Vagina (tissue), 2 donors: Measurements from ENCODE around the gene AP2B1. TPM values are rescaled to one million over a fixed set of nuclear protein-coding genes. Genes with fewer than 3 reads are reported as not detected.

Experiments
- DNase-seq, 2 donors: peaks; one replicate each; pipeline ENCODE4 v3.0.0-alpha.2; 2017; ENCODE audit errors: extremely low spot score in 2 of 2
- H3K27ac ChIP-seq: fragments of 200-600 bp; sonication (generic); one replicate; pipeline ENCODE4 v1.5.1; 2019
- H3K27me3 ChIP-seq: fragments of 200-600 bp; sonication (generic); one replicate; pipeline ENCODE4 v1.5.1; 2019
- H3K36me3 ChIP-seq, 2 donors: fragments of 200-600 bp; sonication (generic); one replicate each; pipeline ENCODE4 v1.5.1; 2017 to 2019
- H3K4me1 ChIP-seq: fragments of 200-600 bp; sonication (generic); one replicate; pipeline ENCODE4 v1.5.1; 2019
- H3K4me3 ChIP-seq, 2 donors: fragments of 200-600 bp; sonication (generic); 1 replicate in 1 of 2; 2 replicates in 1 of 2; pipeline ENCODE4 v1.5.1; 2016 to 2019
- H3K9me3 ChIP-seq: fragments of 200-600 bp; sonication (generic); one replicate; pipeline ENCODE4 v1.5.1; 2019
- CTCF ChIP-seq, 3 experiments: fragments of 450-650 bp in 2 of 3; fragments of 200-600 bp in 1 of 3; sonication (generic) in 1 of 3; IDR thresholded peaks; one replicate each; pipeline ENCODE4 v1.5.1; 2017 to 2019; ENCODE audit warnings: antibody characterized with exemption in 3 of 3, mild to moderate bottlenecking in 2 of 3, moderate library complexity in 2 of 3
- POLR2A ChIP-seq, 2 donors: fragments of 450-650 bp; IDR thresholded peaks; one replicate each; pipeline ENCODE4 v1.6.1; 2017; ENCODE audit warnings: antibody characterized with exemption in 2 of 2, mild to moderate bottlenecking in 2 of 2, moderate library complexity in 2 of 2
- POLR2AphosphoS5 ChIP-seq, 2 donors: sonication (generic); formaldehyde crosslinking; IDR thresholded peaks; one replicate each; pipeline ENCODE4 v1.9.0; 2017; ENCODE audit warnings: antibody characterized with exemption in 2 of 2, mild to moderate bottlenecking in 2 of 2, low read depth in 1 of 2; ENCODE audit not compliant: insufficient read depth in 1 of 2
- intact Hi-C: fragments of 100-400 bp; cut with DNase I; formaldehyde crosslinking; loops from one replicate; pipeline ENCODE4 v1.15.1; 2023
- total RNA-seq: library from RNA; depleted of rRNA; stranded (reverse); fragments of >200 nt; gene quantifications from one replicate; pipeline ENCODE4 v1.2.3, GENCODE V29; 2016

The AP2B1 gene
- total RNA-seq, 1 donor from 2014 or later = 62.1 TPM

DNA sequence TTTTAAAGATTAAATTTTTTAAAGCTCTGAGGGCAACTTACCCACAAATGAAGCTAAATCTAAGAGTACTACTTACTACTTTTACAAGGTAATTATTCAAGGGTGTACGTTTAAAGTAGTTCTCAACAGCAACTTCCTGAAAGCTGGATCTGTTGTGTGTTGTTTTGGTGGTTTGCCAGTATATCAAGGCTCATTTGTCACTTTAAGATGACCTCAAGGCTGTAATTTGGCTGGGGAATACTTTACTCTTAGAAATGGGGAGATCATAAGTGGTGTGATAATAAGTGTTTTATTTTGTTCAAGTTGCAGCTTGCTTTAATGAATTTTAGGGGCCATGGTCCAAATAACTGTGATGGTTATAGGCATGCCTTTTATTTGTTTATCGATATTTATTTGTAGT, 30.4 kb downstream of the AP2B1 start:
- Histone ChIP-seq H3K4me3 (no peak overlapping the region), H3K36me3 (no peaks in the 10 kb centered on the region), H3K9me3 (no peaks in the 10 kb centered on the region), H3K27ac (no peak overlapping the region), H3K27me3 (no peaks in the 10 kb centered on the region), H3K4me1 (no peaks in the 10 kb centered on the region)
- DNase-seq = no peak
- TF ChIP-seq POLR2A (IDR thresholded peaks at IDR 0.05) = no peak
- no peak for TF ChIP-seq POLR2AphosphoS5 (IDR thresholded peaks at IDR 0.05; ENCODE audit: insufficient read depth in 1 of 2, low read depth in 1 of 2)
- TF ChIP-seq CTCF (IDR thresholded peaks at IDR 0.05) = no peak
- intact Hi-C loops = no loop called here

- Histone ChIP-seq H3K27me3 (no peaks in the 10 kb centered on the region), H3K27ac (no peak overlapping the region), H3K9me3 (no peaks in the 10 kb centered on the region), H3K4me1 (no peaks in the 10 kb centered on the region), H3K4me3 (no peak overlapping the region), H3K36me3 (no peaks in the 10 kb centered on the region)
- intact Hi-C loops = no loop called here
- no peak for TF ChIP-seq POLR2AphosphoS5 (IDR thresholded peaks at IDR 0.05; ENCODE audit: insufficient read depth in 1 of 2, low read depth in 1 of 2)
- no peak for TF ChIP-seq CTCF (IDR thresholded peaks at IDR 0.05)
- no peak for TF ChIP-seq POLR2A (IDR thresholded peaks at IDR 0.05)
- DNase-seq = no peak
Observed at GRCh38 chr17:35618628-35619027, 31.5 kb downstream of the AP2B1 start.

DNA sequence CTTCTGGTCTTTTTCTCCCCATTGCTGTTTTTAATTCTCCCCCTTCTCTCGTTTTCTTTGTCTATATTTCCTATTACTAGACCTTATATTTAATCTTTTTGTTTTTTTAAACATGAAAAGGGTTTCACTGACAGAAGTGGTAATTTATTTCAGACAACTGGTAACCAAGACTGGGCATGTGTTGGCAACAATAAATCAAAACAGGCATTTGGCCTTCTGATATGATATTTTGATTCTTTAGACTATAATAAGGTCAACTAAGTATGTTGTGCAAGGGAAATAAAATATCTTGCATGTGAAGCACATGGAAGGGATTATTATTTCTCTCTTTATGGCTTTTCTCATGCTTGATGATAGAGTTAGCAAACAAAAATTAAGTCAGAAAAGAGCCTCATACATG, 34.6 kb downstream of the AP2B1 start:
- H3K9me3 ChIP-seq = no peaks in the 10 kb centered on the region
- intact Hi-C loops = loop anchor here (5.0 kb wide), 1 partner anchor 121 kb away; no protein-coding TSS in a partner anchor
- no peak overlapping the region for H3K27ac ChIP-seq
- H3K27me3 ChIP-seq = no peaks in the 10 kb centered on the region
- no peaks in the 10 kb centered on the region for H3K4me1 ChIP-seq
- TF ChIP-seq POLR2A (IDR thresholded peaks at IDR 0.05) = no peak
- no peak for TF ChIP-seq CTCF (IDR thresholded peaks at IDR 0.05)
- no peak for TF ChIP-seq POLR2AphosphoS5 (IDR thresholded peaks at IDR 0.05; ENCODE audit: insufficient read depth in 1 of 2, low read depth in 1 of 2)
- peaks cover 4 to 17% of the 10 kb centered on the region in 2 donors for H3K36me3 ChIP-seq
- DNase-seq = no peak
- no peak overlapping the region for H3K4me3 ChIP-seq

GRCh38 chr17:35627417-35627816, 40.3 kb downstream of the AP2B1 start:
- Histone ChIP-seq H3K27ac (no peak overlapping the region), H3K36me3 (peaks cover 4 to 48% of the 10 kb centered on the region in 2 donors), H3K9me3 (no peaks in the 10 kb centered on the region), H3K4me3 (no peak overlapping the region), H3K4me1 (no peaks in the 10 kb centered on the region), H3K27me3 (no peaks in the 10 kb centered on the region)
- DNase-seq = no peak
- TF ChIP-seq CTCF (IDR thresholded peaks at IDR 0.05) (no peak), POLR2A (IDR thresholded peaks at IDR 0.05) (no peak), POLR2AphosphoS5 (IDR thresholded peaks at IDR 0.05; ENCODE audit: insufficient read depth in 1 of 2, low read depth in 1 of 2) (no peak)
- intact Hi-C loops = no loop called here

GRCh38 chr17:35630530-35631148, 43.5 kb downstream of the AP2B1 start:
- Histone ChIP-seq H3K4me3 (no peak overlapping the region), H3K4me1 (no peaks in the 10 kb centered on the region), H3K9me3 (no peaks in the 10 kb centered on the region), H3K36me3 (peaks cover under 1 to 42% of the 10 kb centered on the region in 2 donors), H3K27me3 (no peaks in the 10 kb centered on the region), H3K27ac (no peak overlapping the region)
- intact Hi-C loops = no loop called here
- no peak for DNase-seq
- TF ChIP-seq CTCF (IDR thresholded peaks at IDR 0.05) = no peak
- TF ChIP-seq POLR2AphosphoS5 (IDR thresholded peaks at IDR 0.05; ENCODE audit: insufficient read depth in 1 of 2, low read depth in 1 of 2) = no peak
- no peak for TF ChIP-seq POLR2A (IDR thresholded peaks at IDR 0.05)
